OCI-LY7 (cell line): Measurements from ENCODE around the gene CNOT10. TPM values are rescaled to one million over a fixed set of nuclear protein-coding genes. Genes with fewer than 3 reads are reported as not detected.

Source experiments
- BruUV-seq: library from RNA; stranded (reverse); fragments of 400-500 nt; replicated peaks from 2 replicates; lab custom pipeline; 2021; lab: Mats Ljungman, UMichigan
- CTCF ChIA-PET: fragments of 300-600 bp; sonication (Branson Sonifier 250); formaldehyde crosslinking; loops from one replicate; lab custom pipeline; 2022; ENCODE audit warnings: antibody characterized with exemption; ENCODE audit not compliant: unreplicated experiment; lab: Charles Lee
- POLR2A ChIA-PET: fragments of 300-600 bp; sonication (Branson Sonifier 250); formaldehyde crosslinking; loops from one replicate; lab custom pipeline; 2022; ENCODE audit warnings: antibody characterized with exemption; lab: Charles Lee
- DNase-seq: peaks from one replicate; pipeline ENCODE4 v3.0.0-alpha.2; 2015; ENCODE audit warnings: low spot score
- H2AFZ ChIP-seq: fragments of 200-600 bp; sonication (generic), shearing (Covaris generic); 2 replicates; pipeline ENCODE4 v1.6.1; 2014; ENCODE audit warnings: mild to moderate bottlenecking, antibody characterized with exemption, low read length, moderate library complexity
- H3K27ac ChIP-seq: fragments of 200-600 bp; sonication (generic); 2 replicates; pipeline ENCODE4 v1.5.1; 2014; ENCODE audit warnings: mixed run types, low read depth, mild to moderate bottlenecking, moderate library complexity, low read length, inconsistent platforms; ENCODE audit not compliant: poor library complexity, severe bottlenecking
- H3K36me3 ChIP-seq: fragments of 200-600 bp; sonication (generic); 2 replicates; pipeline ENCODE4 v1.6.1; 2014; ENCODE audit warnings: mild to moderate bottlenecking, antibody characterized with exemption, low read length, moderate library complexity, mixed read lengths; ENCODE audit not compliant: insufficient read depth
- H3K4me1 ChIP-seq: fragments of 200-600 bp; sonication (generic); 2 replicates; pipeline ENCODE4 v1.5.1; 2014; ENCODE audit warnings: mild to moderate bottlenecking, low read length; ENCODE audit not compliant: insufficient read depth, poor library complexity, severe bottlenecking
- H3K4me2 ChIP-seq: fragments of 200-600 bp; sonication (generic); 2 replicates; pipeline ENCODE4 v1.6.1; 2014; ENCODE audit warnings: mild to moderate bottlenecking, low read length
- H3K4me3 ChIP-seq: fragments of 200-600 bp; sonication (generic); 2 replicates; pipeline ENCODE4 v1.5.1; 2014; ENCODE audit warnings: mild to moderate bottlenecking, low read depth, low read length; ENCODE audit not compliant: poor library complexity, severe bottlenecking
- H3K79me2 ChIP-seq: fragments of 200-600 bp; sonication (generic); 2 replicates; pipeline ENCODE4 v1.6.1; 2016; ENCODE audit warnings: low read depth, mild to moderate bottlenecking, low read length, moderate library complexity, mixed read lengths; ENCODE audit not compliant: insufficient read depth
- H3K9me2 ChIP-seq: fragments of 200-600 bp; sonication (generic); 2 replicates; pipeline ENCODE4 v1.6.1; 2016; ENCODE audit warnings: mild to moderate bottlenecking, low read length, mixed read lengths; ENCODE audit not compliant: insufficient read depth
- H3K9me3 ChIP-seq: fragments of 200-600 bp; sonication (generic); 2 replicates; pipeline ENCODE4 v1.6.1; 2014; ENCODE audit warnings: mild to moderate bottlenecking, mixed run types, low read length, mixed read lengths
- H4K20me1 ChIP-seq: fragments of 200-600 bp; sonication (generic); 2 replicates; pipeline ENCODE4 v1.6.1; 2014; ENCODE audit warnings: mild to moderate bottlenecking, antibody characterized with exemption, low read length, moderate library complexity, mixed read lengths; ENCODE audit not compliant: insufficient read depth
- CTCF ChIP-seq: fragments of 200-600 bp; sonication (generic); conservative IDR thresholded peaks from 2 replicates; pipeline ENCODE4 v1.5.1; 2014; ENCODE audit warnings: mild to moderate bottlenecking, antibody characterized with exemption, low read length, moderate library complexity, mixed read lengths
- EZH2phosphoT487 ChIP-seq: fragments of 200-600 bp; sonication (generic); IDR thresholded peaks from 2 replicates; pipeline ENCODE4 v1.6.1; 2018; ENCODE audit warnings: low read depth, borderline replicate concordance, mild to moderate bottlenecking, mixed run types, antibody characterized with exemption, low read length, moderate library complexity, mixed read lengths
- intact Hi-C: fragments of 100-400 bp; cut with micrococcal nuclease; formaldehyde crosslinking; loops from one replicate; pipeline ENCODE4 v1.10.0; 2022; ENCODE audit not compliant: unreplicated experiment
- total RNA-seq, 2 experiments: library from RNA; depleted of rRNA in 1 of 2; stranded (reverse); fragments of >200 nt in 1 of 2; shearing (Covaris generic) in 1 of 2; gene quantifications; 2 replicates each; pipeline ENCODE4 v1.2.3, GENCODE V29; 2014 to 2022

CNOT10 gene
- total RNA-seq, 2 experiments from 2014 or later, result 56.1 to 60.3 TPM

GRCh38 chr3:32822609-32823498 is 137.9 kb downstream of the CNOT10 start:
- Histone ChIP-seq H3K9me3 (no peaks in the 10 kb centered on the region), H3K4me3 (no peak overlapping the region), H3K36me3 (no peaks in the 10 kb centered on the region), H3K79me2 (no peaks in the 10 kb centered on the region), H4K20me1 (no peaks in the 10 kb centered on the region), H3K9me2 (no peaks in the 10 kb centered on the region), H3K4me1 (no peaks in the 10 kb centered on the region), H3K27ac (no peak overlapping the region), H2AFZ (no peak overlapping the region), H3K4me2 (no peak overlapping the region)
- TF ChIP-seq EZH2phosphoT487 (no peak), CTCF (no peak)
- no TSS peak for BruUV-seq
- ChIA-PET CTCF (no interaction called here), POLR2A (no interaction called here)
- intact Hi-C loops, result no loop called here
- no peak for DNase-seq

Other genes starting within 250 kb of the CNOT10 start
- gene CMTM6, start 182.3 kb upstream of the CNOT10 start, total RNA-seq (2014; rRNA removed; shearing (Covaris generic)), result 16.0 and 26.2 TPM in 2 replicates
- 33.5 and 36.0 TPM in 2 replicates for gene CMTM6, start 182.3 kb upstream of the CNOT10 start, total RNA-seq (2022)
- gene DYNC1LI1, start 114.3 kb upstream of the CNOT10 start, total RNA-seq (2014; rRNA removed; shearing (Covaris generic)), result 28.6 TPM in 2 replicates
- gene DYNC1LI1, start 114.3 kb upstream of the CNOT10 start, total RNA-seq (2022), result 38.9 and 48.7 TPM in 2 replicates
- not detected in 2 replicates for gene TRIM71, start 132.8 kb downstream of the CNOT10 start, total RNA-seq (2014; rRNA removed; shearing (Covaris generic))
- not detected in 2 replicates for gene TRIM71, start 132.8 kb downstream of the CNOT10 start, total RNA-seq (2022)